CD1c-positive myeloid dendritic cell (primary cell): Measurements from ENCODE around the gene FBRSL1.
A peak's percentile ranks its signal among the peaks of the same experiment; 100 is the strongest.

Experiments
- DNase-seq: peaks from one replicate; pipeline ENCODE4 v3.0.0-alpha.2; 2016; ENCODE audit errors: extremely low spot score

Gene FBRSL1

GRCh38 chr12:132557291-132558015 is 67.5 kb downstream of the FBRSL1 start:
- no peak for DNase-seq

GRCh38 chr12:132558042-132558856 is 68.3 kb downstream of the FBRSL1 start:
- DNase-seq = no peak

- DNase-seq = no peak
Observed at GRCh38 chr12:132558861-132559623, 69.1 kb downstream of the FBRSL1 start.

- DNase-seq = no peak
Observed at GRCh38 chr12:132559652-132560363, 69.9 kb downstream of the FBRSL1 start.

- DNase-seq = no peak
Observed at GRCh38 chr12:132560364-132560613, 70.3 kb downstream of the FBRSL1 start.

GRCh38 chr12:132560614-132561426 is 70.9 kb downstream of the FBRSL1 start:
- DNase-seq = peak; percentile 58
